Left lung (tissue), 10 donors: Measurements from ENCODE around the gene ZFR2. TPM values are rescaled to one million over a fixed set of nuclear protein-coding genes. Genes with fewer than 3 reads are reported as not detected.
A peak's percentile ranks its signal among the peaks of the same experiment; 100 is the strongest.

Experiments
- ATAC-seq: fragments of 200-7000 bp; cut with Tn5 transposase; one replicate; pipeline ENCODE4 v1.9.1; 2020; ENCODE audit warnings: moderate library complexity
- DNase-seq, 4 donors: peaks; one replicate each; pipeline ENCODE4 v3.0.0-alpha.2; 2013 to 2020
- H3K27ac ChIP-seq, 2 donors: fragments of 200-600 bp; sonication (generic) in 1 of 2; one replicate each; pipeline versions ENCODE4 v1.5.0 to v1.8.0; 2020 to 2021
- H3K27me3 ChIP-seq, 2 donors: fragments of 200-600 bp; sonication (generic) in 1 of 2; one replicate each; pipeline versions ENCODE4 v1.5.0 to v1.8.0; 2020 to 2021
- H3K36me3 ChIP-seq, 2 donors: fragments of 200-600 bp; sonication (generic) in 1 of 2; one replicate each; pipeline versions ENCODE4 v1.5.0 to v1.8.0; 2020 to 2021
- H3K4me1 ChIP-seq, 2 donors: fragments of 200-600 bp; one replicate each; pipeline ENCODE4 v1.8.0; 2021
- H3K4me3 ChIP-seq, 2 donors: fragments of 200-600 bp; sonication (generic) in 1 of 2; one replicate each; pipeline versions ENCODE4 v1.5.0 to v1.8.0; 2020 to 2021; ENCODE audit warnings: mild to moderate bottlenecking in 1 of 2
- H3K9me3 ChIP-seq, 2 donors: fragments of 200-600 bp; sonication (generic) in 1 of 2; one replicate each; pipeline versions ENCODE4 v1.5.0 to v1.8.0; 2020 to 2021
- intact Hi-C, 2 donors: fragments of 100-400 bp; cut with DNase I; formaldehyde crosslinking; loops; one replicate each; pipeline versions ENCODE4 v1.11.2 to v1.14.2; 2022
- polyA plus RNA-seq, 6 donors: library from polyadenylated mRNA; unstranded; fragments of 120-200 nt; gene quantifications; one replicate each; pipeline ENCODE4 v1.2.1, GENCODE V29; 2013; ENCODE audit not compliant: insufficient read length in 6 of 6
- total RNA-seq, 2 donors: library from RNA; stranded (reverse); fragmentation: NEBNext Ultra II Directional; extraction: Animal tissue kit (Norgen Biotek cat#: 25700); gene quantifications; one replicate each; pipeline ENCODE4 v1.2.1, GENCODE V29; 2021
- TF ChIP-seq, protein P1 (sequence below), 2 donors: fragments of 200-600 bp; sonication (generic) in 1 of 2; IDR thresholded peaks; one replicate each; pipeline versions ENCODE4 v1.5.0 to v1.8.0; 2021; ENCODE audit warnings: antibody characterized with exemption in 2 of 2
- donor health status: DM: no; HTN: yes; CAD: no.
- donor health status: DM: no; HTN: no; CAD: no.

Gene ZFR2
- total and polyA plus RNA-seq, 8 donors: 0.18 to 0.99 (median 0.51) TPM

DNA sequence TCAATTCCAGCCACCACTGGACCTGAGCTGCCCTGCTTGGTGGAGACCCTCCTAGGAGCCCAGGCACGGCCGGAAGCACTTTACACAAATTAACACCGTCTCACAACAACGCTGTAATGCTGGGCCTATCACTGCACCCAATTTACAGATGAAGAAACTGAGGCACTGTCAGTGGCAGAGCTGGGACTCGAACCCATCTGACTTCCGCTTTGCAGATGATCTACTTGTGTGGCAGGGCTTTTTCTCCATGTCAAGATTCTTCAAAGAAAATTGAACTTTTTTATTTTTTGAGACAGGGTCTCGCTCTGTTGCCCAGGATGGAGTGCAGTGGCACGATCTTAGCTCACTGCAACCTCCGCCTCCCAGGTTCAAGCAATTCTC is 33.8 kb downstream of the ZFR2 start:
- no peak for DNase-seq
- Histone ChIP-seq H3K9me3 (no peaks in the 10 kb centered on the region), H3K36me3 (no peaks in the 10 kb centered on the region), H3K27me3 (peaks cover 0 to 39% of the 10 kb centered on the region in 2 donors), H3K4me3 (no peak overlapping the region), H3K27ac (no peak overlapping the region), H3K4me1 (no peaks in the 10 kb centered on the region)
- intact Hi-C loops: no loop called here
- TF ChIP-seq, protein P1, sequence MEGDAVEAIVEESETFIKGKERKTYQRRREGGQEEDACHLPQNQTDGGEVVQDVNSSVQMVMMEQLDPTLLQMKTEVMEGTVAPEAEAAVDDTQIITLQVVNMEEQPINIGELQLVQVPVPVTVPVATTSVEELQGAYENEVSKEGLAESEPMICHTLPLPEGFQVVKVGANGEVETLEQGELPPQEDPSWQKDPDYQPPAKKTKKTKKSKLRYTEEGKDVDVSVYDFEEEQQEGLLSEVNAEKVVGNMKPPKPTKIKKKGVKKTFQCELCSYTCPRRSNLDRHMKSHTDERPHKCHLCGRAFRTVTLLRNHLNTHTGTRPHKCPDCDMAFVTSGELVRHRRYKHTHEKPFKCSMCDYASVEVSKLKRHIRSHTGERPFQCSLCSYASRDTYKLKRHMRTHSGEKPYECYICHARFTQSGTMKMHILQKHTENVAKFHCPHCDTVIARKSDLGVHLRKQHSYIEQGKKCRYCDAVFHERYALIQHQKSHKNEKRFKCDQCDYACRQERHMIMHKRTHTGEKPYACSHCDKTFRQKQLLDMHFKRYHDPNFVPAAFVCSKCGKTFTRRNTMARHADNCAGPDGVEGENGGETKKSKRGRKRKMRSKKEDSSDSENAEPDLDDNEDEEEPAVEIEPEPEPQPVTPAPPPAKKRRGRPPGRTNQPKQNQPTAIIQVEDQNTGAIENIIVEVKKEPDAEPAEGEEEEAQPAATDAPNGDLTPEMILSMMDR (IDR thresholded peaks at IDR 0.05): no peak
- ATAC-seq: no peak

- Histone ChIP-seq H3K36me3 (no peaks in the 10 kb centered on the region), H3K27ac (no peak overlapping the region), H3K4me3 (no peak overlapping the region), H3K9me3 (no peaks in the 10 kb centered on the region), H3K27me3 (peaks cover 0 to 39% of the 10 kb centered on the region in 2 donors), H3K4me1 (no peaks in the 10 kb centered on the region)
- intact Hi-C loops: no loop called here
- no peak for ATAC-seq
- peak in 1 of 4 donors; percentile 57 for DNase-seq
- TF ChIP-seq, protein P1 (IDR thresholded peaks at IDR 0.05): no peak
These were observed 34.3 kb downstream of the ZFR2 start for GRCh38 chr19:3834349-3835054.

GRCh38 chr19:3833578-3834348 is 35.1 kb downstream of the ZFR2 start:
- peaks cover 0 to 39% of the 10 kb centered on the region in 2 donors for H3K27me3 ChIP-seq
- ATAC-seq (no peak), DNase-seq (no peak)
- H3K27ac ChIP-seq: no peak overlapping the region
- intact Hi-C loops: no loop called here
- H3K4me1 ChIP-seq: no peaks in the 10 kb centered on the region
- no peak overlapping the region for H3K4me3 ChIP-seq
- TF ChIP-seq, protein P1 (IDR thresholded peaks at IDR 0.05): no peak
- H3K36me3 ChIP-seq: no peaks in the 10 kb centered on the region
- no peaks in the 10 kb centered on the region for H3K9me3 ChIP-seq

- Histone ChIP-seq H3K4me3 (no peak overlapping the region), H3K4me1 (no peaks in the 10 kb centered on the region), H3K27ac (no peak overlapping the region), H3K27me3 (peaks cover 0 to 39% of the 10 kb centered on the region in 2 donors), H3K36me3 (no peaks in the 10 kb centered on the region), H3K9me3 (no peaks in the 10 kb centered on the region)
- DNase-seq (peak in 1 of 4 donors; percentile 49), ATAC-seq (no peak)
- intact Hi-C loops: no loop called here
- TF ChIP-seq, protein P1 (IDR thresholded peaks at IDR 0.05): no peak
These were observed 36.8 kb downstream of the ZFR2 start for GRCh38 chr19:3832001-3832400.

GRCh38 chr19:3831601-3832000 is 37.2 kb downstream of the ZFR2 start:
- DNase-seq (no peak), ATAC-seq (no peak)
- intact Hi-C loops: no loop called here
- no peaks in the 10 kb centered on the region for H3K36me3 ChIP-seq
- H3K4me3 ChIP-seq: no peak overlapping the region
- TF ChIP-seq, protein P1 (IDR thresholded peaks at IDR 0.05): no peak
- peaks cover 0 to 39% of the 10 kb centered on the region in 2 donors for H3K27me3 ChIP-seq
- H3K9me3 ChIP-seq: no peaks in the 10 kb centered on the region
- H3K27ac ChIP-seq: no peak overlapping the region
- no peaks in the 10 kb centered on the region for H3K4me1 ChIP-seq
